GM23248 (cell line): ENCODE results near the gene MYCN.

Experiments
- EZH2 ChIP-seq: fragments of 200-600 bp; sonication (generic); IDR thresholded peaks from 2 replicates; pipeline ENCODE4 v1.6.1; 2018; ENCODE audit warnings: antibody characterized with exemption, mild to moderate bottlenecking; ENCODE audit not compliant: insufficient read depth, poor library complexity, severe bottlenecking
- EZH2phosphoT487 ChIP-seq: fragments of 200-600 bp; sonication (generic); IDR thresholded peaks from 2 replicates; pipeline ENCODE4 v1.6.1; 2018; ENCODE audit warnings: antibody characterized with exemption, moderate library complexity, mild to moderate bottlenecking, low read depth; ENCODE audit not compliant: insufficient read depth

- TF ChIP-seq EZH2phosphoT487 (no peak), EZH2 (no peak)
These were observed 20.5 kb upstream of the MYCN start for GRCh38 chr2:15919716-15920434.
